Activated naive CD8-positive, alpha-beta T cell treated with anti-CD3 and anti-CD28 coated beads, Interleukin-2, amount 50 U/mL, for 24 hours (primary cell): ENCODE measurements around the gene PIBF1.
"Not testable (repeated sequence)": the region's sequence is repeated elsewhere in the genome, so short reads cannot be mapped to it uniquely, and the experiment has no call there.

Experiments
- ATAC-seq: fragments of 150-1000 bp; cut with Tn5 transposase; one replicate; pipeline ENCODE4 v1.10.0; 2021
- DNase-seq: peaks from one replicate; pipeline ENCODE4 v3.0.0; 2021
- H3K27ac Mint-ChIP-seq: one replicate; pipeline ENCODE4 v1.8.0; 2021; ENCODE audit warnings: mild to moderate bottlenecking, mixed read lengths
- H3K27me3 Mint-ChIP-seq: one replicate; pipeline ENCODE4 v1.8.0; 2021; ENCODE audit warnings: mixed read lengths
- H3K36me3 Mint-ChIP-seq: one replicate; pipeline ENCODE4 v1.8.0; 2021; ENCODE audit warnings: low read depth, mixed read lengths
- H3K4me1 Mint-ChIP-seq: one replicate; pipeline ENCODE4 v1.8.0; 2021; ENCODE audit warnings: mixed read lengths
- H3K4me3 Mint-ChIP-seq: one replicate; pipeline ENCODE4 v1.8.0; 2021; ENCODE audit warnings: mild to moderate bottlenecking, moderate library complexity, mixed read lengths
- H3K9me3 Mint-ChIP-seq: one replicate; pipeline ENCODE4 v1.8.0; 2021; ENCODE audit warnings: mixed read lengths

The PIBF1 gene

GRCh38 chr13:72781451-72782439, at the start of gene PIBF1, which contains the start of gene DIS3:
TSS of gene PIBF1 (plus strand) at chr13:72782133. CDS start at chr13:72783470, 1,337 bp downstream.
TSS of gene DIS3 (minus strand) at chr13:72781900. CDS start at chr13:72781832, 68 bp downstream.
- Mint-ChIP-seq H3K4me1 (peaks cover 65% of the 10 kb centered on the region), H3K9me3 (no peaks in the 10 kb centered on the region), H3K27me3 (no peaks in the 10 kb centered on the region), H3K27ac (peak within 1 kb of the TSS; percentile 98), H3K4me3 (peak within 1 kb of the TSS; percentile 96), H3K36me3 (peaks cover 41% of the 10 kb centered on the region)
- ATAC-seq (peak; percentile 98), DNase-seq (peak; percentile 96)

- peaks cover 52% of the 10 kb centered on the region for H3K36me3 Mint-ChIP-seq
- no peak overlapping the region for H3K27ac Mint-ChIP-seq
- no peaks in the 10 kb centered on the region for H3K27me3 Mint-ChIP-seq
- H3K9me3 Mint-ChIP-seq: no peaks in the 10 kb centered on the region
- no peak overlapping the region for H3K4me3 Mint-ChIP-seq
- ATAC-seq (no peak), DNase-seq (no peak)
- H3K4me1 Mint-ChIP-seq: peaks cover 5% of the 10 kb centered on the region
Measured at GRCh38 chr13:72737033-72737432, 44.9 kb upstream of the PIBF1 start.

- Mint-ChIP-seq H3K9me3 (no peaks in the 10 kb centered on the region), H3K27ac (no peak overlapping the region), H3K36me3 (peaks cover 51% of the 10 kb centered on the region), H3K4me1 (peaks cover 5% of the 10 kb centered on the region), H3K4me3 (no peak overlapping the region), H3K27me3 (no peaks in the 10 kb centered on the region)
- no peak for ATAC-seq
- no peak for DNase-seq
Measured at GRCh38 chr13:72740015-72740414, 41.9 kb upstream of the PIBF1 start.

- Mint-ChIP-seq H3K36me3 (peaks cover 52% of the 10 kb centered on the region), H3K27ac (peak overlapping the region; percentile 42), H3K9me3 (no peaks in the 10 kb centered on the region), H3K27me3 (no peaks in the 10 kb centered on the region), H3K4me3 (no peak overlapping the region), H3K4me1 (peaks cover 5% of the 10 kb centered on the region)
- DNase-seq (no peak), ATAC-seq (peak; percentile 54)
Measured at GRCh38 chr13:72745260-72745659, 36.7 kb upstream of the PIBF1 start.

GRCh38 chr13:72751220-72751619, 30.7 kb upstream of the PIBF1 start:
- no peak overlapping the region for H3K27ac Mint-ChIP-seq
- H3K4me3 Mint-ChIP-seq: no peak overlapping the region
- H3K4me1 Mint-ChIP-seq: peaks cover 5% of the 10 kb centered on the region
- H3K27me3 Mint-ChIP-seq: no peaks in the 10 kb centered on the region
- H3K36me3 Mint-ChIP-seq: peaks cover 71% of the 10 kb centered on the region
- ATAC-seq: no peak
- DNase-seq: no peak
- H3K9me3 Mint-ChIP-seq: peaks cover 9% of the 10 kb centered on the region

- no peak overlapping the region for H3K4me3 Mint-ChIP-seq
- no peaks in the 10 kb centered on the region for H3K4me1 Mint-ChIP-seq
- ATAC-seq (no peak), DNase-seq (no peak)
- H3K27me3 Mint-ChIP-seq: no peaks in the 10 kb centered on the region
- peaks cover 58% of the 10 kb centered on the region for H3K36me3 Mint-ChIP-seq
- peaks cover 9% of the 10 kb centered on the region for H3K9me3 Mint-ChIP-seq
- H3K27ac Mint-ChIP-seq: no peak overlapping the region
Measured at GRCh38 chr13:72754111-72754510, 27.8 kb upstream of the PIBF1 start.

GRCh38 chr13:72757792-72758535, 24.0 kb upstream of the PIBF1 start:
- Mint-ChIP-seq H3K36me3 (peaks cover 52% of the 10 kb centered on the region), H3K4me1 (no peaks in the 10 kb centered on the region), H3K4me3 (no peak overlapping the region), H3K27me3 (no peaks in the 10 kb centered on the region), H3K27ac (no peak overlapping the region), H3K9me3 (no peaks in the 10 kb centered on the region)
- DNase-seq: no peak
- ATAC-seq: peak; percentile 52

GRCh38 chr13:72760189-72760588, 21.7 kb upstream of the PIBF1 start:
- peaks cover 54% of the 10 kb centered on the region for H3K36me3 Mint-ChIP-seq
- H3K4me3 Mint-ChIP-seq: no peak overlapping the region
- DNase-seq (no peak), ATAC-seq (no peak)
- no peaks in the 10 kb centered on the region for H3K4me1 Mint-ChIP-seq
- no peaks in the 10 kb centered on the region for H3K9me3 Mint-ChIP-seq
- no peak overlapping the region for H3K27ac Mint-ChIP-seq
- no peaks in the 10 kb centered on the region for H3K27me3 Mint-ChIP-seq

- ATAC-seq: no peak
- Mint-ChIP-seq H3K4me3 (no peak overlapping the region), H3K9me3 (no peaks in the 10 kb centered on the region), H3K27ac (no peak overlapping the region), H3K4me1 (no peaks in the 10 kb centered on the region), H3K36me3 (peaks cover 72% of the 10 kb centered on the region), H3K27me3 (no peaks in the 10 kb centered on the region)
- no peak for DNase-seq
Measured at GRCh38 chr13:72763411-72763810, 18.5 kb upstream of the PIBF1 start.

GRCh38 chr13:72774019-72774418, 7.9 kb upstream of the PIBF1 start:
- Mint-ChIP-seq H3K27me3 (no peaks in the 10 kb centered on the region), H3K36me3 (peaks cover 67% of the 10 kb centered on the region), H3K27ac (no peak overlapping the region), H3K9me3 (no peaks in the 10 kb centered on the region), H3K4me3 (no peak overlapping the region), H3K4me1 (peaks cover 16% of the 10 kb centered on the region)
- no peak for DNase-seq
- no peak for ATAC-seq

- Mint-ChIP-seq H3K9me3 (no peaks in the 10 kb centered on the region), H3K4me3 (peak overlapping the region; percentile 96), H3K36me3 (peaks cover 35% of the 10 kb centered on the region), H3K4me1 (peaks cover 58% of the 10 kb centered on the region), H3K27me3 (no peaks in the 10 kb centered on the region), H3K27ac (peak overlapping the region; percentile 98)
- DNase-seq: no peak
- no peak for ATAC-seq
Measured at GRCh38 chr13:72782717-72783116, 784 bp downstream of the PIBF1 start.

GRCh38 chr13:72784679-72785078, 2.7 kb downstream of the PIBF1 start:
- not testable (repeated sequence) for H3K27me3 Mint-ChIP-seq, H3K9me3 Mint-ChIP-seq, H3K27ac Mint-ChIP-seq, H3K4me3 Mint-ChIP-seq, DNase-seq, ATAC-seq
- H3K36me3 Mint-ChIP-seq: peaks cover 32% of the 10 kb centered on the region
- H3K4me1 Mint-ChIP-seq: peaks cover 47% of the 10 kb centered on the region

- peaks cover 20% of the 10 kb centered on the region for H3K4me1 Mint-ChIP-seq
- H3K9me3 Mint-ChIP-seq: peaks cover 4% of the 10 kb centered on the region
- no peak overlapping the region for H3K4me3 Mint-ChIP-seq
- peaks cover 44% of the 10 kb centered on the region for H3K36me3 Mint-ChIP-seq
- no peak for DNase-seq
- ATAC-seq: no peak
- no peak overlapping the region for H3K27ac Mint-ChIP-seq
- no peaks in the 10 kb centered on the region for H3K27me3 Mint-ChIP-seq
Measured at GRCh38 chr13:72788831-72789230, 6.9 kb downstream of the PIBF1 start.

- Mint-ChIP-seq H3K4me1 (peaks cover 4% of the 10 kb centered on the region), H3K9me3 (peaks cover 8% of the 10 kb centered on the region), H3K36me3 (peaks cover 57% of the 10 kb centered on the region), H3K27me3 (no peaks in the 10 kb centered on the region), H3K4me3 (no peak overlapping the region), H3K27ac (no peak overlapping the region)
- no peak for ATAC-seq
- DNase-seq: no peak
Measured at GRCh38 chr13:72792640-72793039, 10.7 kb downstream of the PIBF1 start.

GRCh38 chr13:72798817-72799216, 16.9 kb downstream of the PIBF1 start:
- DNase-seq (no peak), ATAC-seq (no peak)
- peaks cover 4% of the 10 kb centered on the region for H3K9me3 Mint-ChIP-seq
- H3K27me3 Mint-ChIP-seq: no peaks in the 10 kb centered on the region
- H3K36me3 Mint-ChIP-seq: peaks cover 44% of the 10 kb centered on the region
- no peak overlapping the region for H3K27ac Mint-ChIP-seq
- no peak overlapping the region for H3K4me3 Mint-ChIP-seq
- peaks cover 2% of the 10 kb centered on the region for H3K4me1 Mint-ChIP-seq
